ENCODE results near the gene GTPBP1. TPM values are rescaled to one million over a fixed set of nuclear protein-coding genes. Genes with fewer than 3 reads are reported as not detected.
A peak's percentile ranks its signal among the peaks of the same experiment; 100 is the strongest.

Gene GTPBP1
- polyA plus RNA-seq (ENCODE audit: insufficient read length in 3 of 3) = 10 to 100 TPM; 42.0 to 44.0 (median 42.0) TPM

DNA sequence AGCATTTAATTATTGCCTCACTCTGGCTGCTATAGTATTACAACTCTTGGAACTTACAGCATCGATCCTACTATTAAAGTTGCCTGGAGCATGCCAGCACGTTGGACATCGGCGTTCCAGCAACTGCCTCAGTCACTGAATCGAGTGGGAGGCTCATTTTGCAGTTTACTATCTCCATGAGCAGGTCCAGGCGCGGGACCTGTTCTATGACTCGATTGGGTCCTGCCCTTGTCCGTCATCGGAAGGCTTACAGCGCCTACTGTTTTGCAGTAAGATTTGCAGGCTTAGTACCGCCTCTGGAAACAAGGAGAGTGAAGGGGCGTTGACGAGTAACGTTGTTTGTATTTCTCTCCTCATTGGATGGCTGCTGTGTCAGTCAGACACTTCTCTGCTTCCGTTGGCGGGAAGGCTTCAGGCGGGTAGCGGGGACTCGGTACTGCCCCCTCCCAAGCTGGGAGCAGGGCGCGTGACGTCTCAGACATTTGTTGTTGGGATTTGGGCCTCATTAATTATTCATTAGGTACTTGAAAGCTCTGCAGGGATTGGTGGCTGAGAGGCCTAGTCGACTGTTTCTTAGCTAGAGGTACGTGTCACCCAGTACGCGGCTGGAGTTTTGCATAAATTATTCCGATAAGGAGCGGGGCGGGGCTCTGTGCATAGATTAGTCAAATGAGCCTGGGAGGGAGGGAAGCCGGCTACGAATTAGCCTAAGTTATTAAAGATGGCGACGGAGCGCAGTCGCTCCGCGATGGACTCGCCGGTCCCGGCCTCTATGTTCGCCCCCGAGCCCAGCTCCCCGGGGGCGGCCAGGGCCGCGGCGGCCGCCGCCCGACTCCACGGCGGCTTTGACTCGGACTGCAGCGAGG lies at the start of gene GTPBP1:
TSS of gene GTPBP1 (plus strand) at position 710 of the 866 bp plus-strand sequence. CDS start at position 722, 12 bp downstream.
- peak; percentile 100 for DNase-seq (ENCODE audit: low read depth in 3 of 3, low spot score in 2 of 3)

DNA sequence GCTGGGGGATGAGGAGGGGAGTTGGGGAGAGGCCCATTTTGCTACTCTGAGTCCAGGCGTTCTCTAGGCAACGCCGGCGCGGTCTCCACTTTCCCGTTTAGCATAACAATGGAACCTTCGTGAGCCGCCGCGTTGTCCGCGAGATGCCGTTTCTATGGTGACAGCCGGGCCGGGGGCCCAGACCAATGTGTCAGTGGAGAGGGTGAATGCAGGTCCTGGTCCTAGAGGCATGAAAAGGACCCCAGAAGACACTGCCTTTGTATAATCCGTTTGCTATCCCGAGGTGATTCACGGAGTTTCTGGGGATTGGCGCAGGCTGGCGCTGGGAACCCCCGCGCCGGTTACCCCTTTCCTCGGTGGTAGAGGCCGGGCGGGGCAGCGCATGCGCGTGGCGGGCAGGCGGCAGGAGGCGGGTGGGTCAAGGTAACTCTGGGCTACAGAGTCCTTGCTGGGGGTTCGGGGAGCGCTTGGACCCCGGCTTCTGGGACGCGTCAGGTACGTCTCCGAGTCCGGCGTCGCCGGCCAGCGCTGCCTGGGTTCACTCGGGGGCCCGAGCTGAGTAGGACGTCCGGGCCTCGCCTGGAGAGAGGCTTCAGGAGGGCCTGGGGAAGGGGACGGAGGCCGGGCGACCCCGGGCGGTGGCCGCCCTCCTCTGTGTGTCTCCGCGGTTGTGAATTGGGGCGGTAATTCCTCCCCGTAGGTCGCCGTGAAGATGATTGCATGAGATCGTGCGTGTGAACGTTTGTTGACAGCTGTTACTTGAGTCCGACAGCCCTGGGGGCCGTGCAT lies 49.3 kb upstream of the GTPBP1 start, which contains the start of the genes CBY1 and FAM227A:
TSS of gene CBY1 (plus strand) at position 383 of the 789 bp plus-strand sequence. CDS start 11,417 bp downstream, outside the sequence.
TSS of gene FAM227A (minus strand) at position 137 of the 789 bp plus-strand sequence. CDS start 6,224 bp downstream, outside the sequence.
- peak; percentile 79 to 92 (median 86) for DNase-seq (ENCODE audit: low read depth in 3 of 3, low spot score in 2 of 3)

DNA sequence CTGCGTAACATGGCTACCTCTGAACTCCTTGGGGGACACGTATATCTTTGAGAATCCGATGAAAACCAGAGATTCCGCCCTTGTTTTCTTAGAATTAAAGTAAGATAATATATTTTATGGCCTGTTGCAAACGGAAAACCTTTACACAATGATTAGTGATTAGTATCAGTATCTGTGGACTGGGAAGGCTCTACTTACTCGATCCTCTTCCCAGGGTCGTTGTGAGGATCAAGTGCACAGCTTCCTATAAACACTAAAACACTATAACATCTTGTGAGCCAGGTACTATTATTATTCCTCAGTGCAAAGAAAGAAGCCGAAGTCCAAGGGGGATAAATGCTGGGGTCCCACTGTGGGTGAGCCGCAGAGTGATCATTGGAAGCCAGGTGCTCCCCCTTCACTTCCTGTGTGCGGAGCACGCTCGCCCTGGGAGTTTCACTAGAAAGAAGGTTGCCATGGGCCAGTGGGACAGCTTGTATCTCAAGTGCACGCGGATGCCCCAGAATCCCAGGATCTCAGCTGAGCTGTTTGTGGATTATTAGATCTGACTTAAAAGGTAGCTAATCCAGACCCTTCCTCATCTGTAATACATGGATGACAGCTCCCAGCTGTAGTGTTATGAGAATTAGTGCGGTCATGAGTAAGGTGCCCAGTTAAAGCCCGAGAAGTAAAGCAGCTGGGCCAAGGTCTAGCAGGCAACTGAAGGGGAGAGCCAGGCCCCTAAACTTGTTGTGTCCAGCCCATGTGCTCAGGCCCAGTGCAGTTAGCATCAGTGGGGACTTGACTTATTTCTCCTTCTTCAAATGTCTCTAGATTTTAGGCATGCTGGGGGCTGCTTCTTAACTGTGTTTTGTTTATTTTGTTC lies 48.5 kb upstream of the GTPBP1 start:
- DNase-seq (ENCODE audit: low read depth in 3 of 3, low spot score in 2 of 3) = peak; percentile 16 to 32 (median 27)

DNA sequence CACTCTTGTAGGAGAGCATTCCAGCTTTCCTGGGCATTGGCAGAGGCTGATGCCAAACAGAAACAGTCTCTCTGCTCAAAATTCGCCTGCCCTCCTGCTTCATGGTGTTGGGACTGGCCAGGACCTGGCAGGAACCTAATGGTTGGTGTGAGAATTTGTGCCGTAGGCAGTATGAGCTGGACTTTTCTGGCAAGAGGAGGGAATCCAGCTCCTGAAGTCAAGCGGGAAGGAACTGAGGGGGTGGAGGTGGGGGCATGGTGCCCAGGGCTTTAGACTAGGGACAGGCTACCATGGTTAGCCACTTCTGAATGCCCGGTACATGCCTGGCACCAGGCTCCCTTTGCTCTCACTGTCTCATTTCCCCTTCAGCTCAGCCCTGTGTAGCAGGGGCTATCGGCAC lies 30.9 kb upstream of the GTPBP1 start:
- DNase-seq (ENCODE audit: low read depth in 3 of 3, low spot score in 2 of 3) = no peak

DNA sequence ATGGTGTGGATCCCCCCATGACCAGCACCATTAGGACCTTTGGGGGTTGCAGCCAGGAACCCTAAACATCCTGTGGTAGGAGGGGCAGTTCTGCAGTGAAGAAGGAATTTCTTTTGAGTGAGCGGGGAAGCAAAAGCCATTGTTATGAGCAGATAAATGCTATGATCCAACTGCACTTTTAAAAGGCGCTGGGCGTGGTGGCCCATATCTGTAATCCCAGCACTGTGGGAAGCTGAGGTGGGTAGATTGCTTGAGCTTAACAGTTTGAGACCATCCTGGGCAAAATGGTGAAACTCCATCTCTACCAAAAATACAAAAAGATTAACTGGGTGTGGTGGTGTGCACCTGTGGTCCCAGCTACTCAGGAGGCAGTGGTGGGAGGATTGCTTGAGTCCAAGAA lies 29.9 kb upstream of the GTPBP1 start:
- no peak for DNase-seq (ENCODE audit: low read depth in 3 of 3, low spot score in 2 of 3)

DNA sequence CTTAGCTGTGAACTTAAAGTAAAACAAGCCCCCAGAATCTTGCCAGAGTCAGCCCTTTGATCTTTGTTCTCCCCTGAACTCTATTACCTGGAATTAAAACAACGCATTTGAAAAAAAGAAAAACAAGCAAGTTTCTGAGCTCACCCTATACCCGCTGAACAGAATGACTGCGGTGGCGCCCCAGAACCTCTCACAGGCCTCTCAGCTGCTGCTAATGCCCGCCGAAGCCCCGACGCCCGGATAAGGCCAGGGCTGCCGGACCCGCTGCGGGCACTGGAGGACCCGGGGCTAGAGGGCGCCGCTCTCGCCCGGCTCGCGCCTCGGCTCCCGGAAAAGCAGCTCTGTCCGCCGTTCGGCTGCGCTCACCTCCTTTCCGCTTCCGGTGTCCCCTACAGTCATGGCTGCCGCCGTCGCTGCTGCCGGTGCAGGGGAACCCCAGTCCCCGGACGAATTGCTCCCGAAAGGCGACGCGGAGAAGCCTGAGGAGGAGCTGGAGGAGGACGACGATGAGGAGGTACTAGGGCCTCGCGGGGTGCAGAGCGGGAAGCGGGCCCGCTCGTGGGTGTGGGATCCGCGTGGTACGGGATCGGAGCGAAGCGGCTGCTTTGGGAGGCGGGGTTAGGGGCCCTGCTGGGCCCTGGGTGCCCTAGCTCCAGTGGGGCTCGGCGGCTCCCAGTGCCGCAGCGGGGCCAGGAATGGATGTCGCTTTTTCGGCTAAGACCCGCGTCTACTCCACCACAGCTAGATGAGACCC lies 24.0 kb upstream of the GTPBP1 start, which contains the start of gene TOMM22:
TSS of gene TOMM22 (plus strand) at position 376 of the 754 bp plus-strand sequence. CDS start at position 398, 22 bp downstream.
- peak in 1 of 3 donors; percentile 76 for DNase-seq (ENCODE audit: low read depth in 3 of 3, low spot score in 2 of 3)

DNA sequence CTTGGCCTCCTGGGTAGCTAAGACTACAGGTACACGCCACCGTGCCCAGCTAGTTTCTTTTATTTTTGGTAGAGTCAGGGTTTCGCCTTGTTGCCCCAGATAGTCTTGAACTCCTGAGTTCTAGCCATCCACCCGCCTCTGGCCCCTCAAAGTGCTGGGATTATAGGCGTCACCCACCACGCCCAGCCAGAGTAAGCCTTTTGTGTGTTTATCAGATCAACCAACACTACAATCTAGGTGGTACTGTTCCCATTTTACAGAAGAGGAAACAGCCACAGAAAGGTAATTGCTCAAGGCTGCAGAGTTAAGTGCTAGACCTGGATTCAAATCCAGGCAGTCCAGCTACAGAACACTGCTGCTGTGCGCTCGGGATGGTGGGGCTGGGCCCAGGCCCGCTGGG lies 20.8 kb upstream of the GTPBP1 start:
- DNase-seq (ENCODE audit: low read depth in 3 of 3, low spot score in 2 of 3) = no peak

DNA sequence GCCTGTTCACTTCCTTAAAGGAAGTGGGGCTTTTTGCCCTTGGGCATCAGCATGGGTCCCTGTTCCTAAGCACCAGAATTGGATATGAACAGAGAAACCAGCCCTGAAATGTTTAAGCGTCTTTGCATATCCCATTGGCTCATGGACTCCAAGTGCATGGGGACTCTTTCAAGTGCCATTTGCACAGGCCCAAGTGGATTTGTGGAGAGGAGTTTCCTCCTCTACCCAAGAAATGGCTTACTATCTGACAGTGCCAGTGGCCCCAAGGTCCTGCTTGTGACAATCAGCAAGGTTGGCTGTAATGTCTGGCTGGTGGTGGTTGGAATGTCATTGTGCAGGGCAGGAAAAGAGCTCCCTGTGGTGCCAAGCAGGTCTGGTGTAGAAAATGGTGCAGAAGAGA lies 20.0 kb upstream of the GTPBP1 start:
- DNase-seq (ENCODE audit: low read depth in 3 of 3, low spot score in 2 of 3) = no peak

DNA sequence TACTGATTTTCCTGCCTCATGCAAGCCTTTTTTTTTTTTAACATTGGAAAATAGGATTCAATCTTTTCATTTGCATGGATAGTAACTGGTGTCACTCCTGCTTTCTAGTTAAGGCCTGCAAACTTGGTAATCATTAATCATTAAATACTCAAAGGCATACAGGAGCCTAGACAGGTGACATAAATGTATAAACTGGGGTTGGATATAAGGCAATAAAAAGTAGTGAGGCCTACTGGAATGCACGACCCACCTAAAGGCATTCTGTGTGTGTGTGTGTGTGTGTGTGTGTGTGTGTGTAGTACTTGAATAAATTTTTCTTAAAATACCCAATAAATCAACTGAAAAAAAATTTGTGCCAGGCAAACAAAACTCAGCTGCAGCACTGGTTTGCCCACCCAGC lies 16.1 kb upstream of the GTPBP1 start:
- no peak for DNase-seq (ENCODE audit: low read depth in 3 of 3, low spot score in 2 of 3)

DNA sequence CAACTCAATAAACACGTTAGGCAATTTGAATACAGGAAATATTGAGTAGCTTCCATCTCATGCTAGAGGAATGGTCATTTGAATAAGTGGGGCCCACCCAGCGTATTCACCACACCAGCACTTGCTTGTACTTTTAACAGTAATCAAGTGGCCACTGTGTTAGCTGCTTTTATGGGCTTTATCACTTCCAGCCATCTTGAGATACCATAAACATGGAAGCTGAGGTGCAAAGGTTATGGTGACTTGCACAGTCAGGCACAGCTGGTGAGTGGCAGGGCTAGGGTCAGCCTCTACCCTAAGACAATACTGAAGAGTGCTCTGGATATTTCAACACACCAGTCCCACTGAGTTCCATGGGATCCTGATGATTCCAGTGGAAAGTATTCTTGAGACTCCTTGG lies 11.7 kb upstream of the GTPBP1 start:
- no peak for DNase-seq (ENCODE audit: low read depth in 3 of 3, low spot score in 2 of 3)

DNA sequence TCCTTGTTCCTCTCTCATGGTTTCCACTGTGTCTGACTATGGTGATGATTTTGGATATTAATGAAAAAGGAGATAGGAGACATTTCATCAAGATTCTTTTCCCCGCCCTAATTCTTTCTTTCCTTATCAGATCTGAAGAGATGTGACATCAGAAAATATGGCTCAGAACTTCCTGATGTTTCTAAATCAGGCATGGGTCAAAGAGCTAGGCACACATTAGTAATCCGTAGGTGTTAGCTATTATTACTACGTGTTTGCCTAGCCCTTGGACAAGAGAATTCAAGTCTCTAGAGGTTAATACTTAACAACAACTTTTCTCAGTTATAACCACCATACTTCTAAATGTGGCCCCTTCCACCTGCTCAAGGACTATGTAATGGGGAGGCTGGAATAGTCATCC lies 10.8 kb upstream of the GTPBP1 start:
- no peak for DNase-seq (ENCODE audit: low read depth in 3 of 3, low spot score in 2 of 3)

DNA sequence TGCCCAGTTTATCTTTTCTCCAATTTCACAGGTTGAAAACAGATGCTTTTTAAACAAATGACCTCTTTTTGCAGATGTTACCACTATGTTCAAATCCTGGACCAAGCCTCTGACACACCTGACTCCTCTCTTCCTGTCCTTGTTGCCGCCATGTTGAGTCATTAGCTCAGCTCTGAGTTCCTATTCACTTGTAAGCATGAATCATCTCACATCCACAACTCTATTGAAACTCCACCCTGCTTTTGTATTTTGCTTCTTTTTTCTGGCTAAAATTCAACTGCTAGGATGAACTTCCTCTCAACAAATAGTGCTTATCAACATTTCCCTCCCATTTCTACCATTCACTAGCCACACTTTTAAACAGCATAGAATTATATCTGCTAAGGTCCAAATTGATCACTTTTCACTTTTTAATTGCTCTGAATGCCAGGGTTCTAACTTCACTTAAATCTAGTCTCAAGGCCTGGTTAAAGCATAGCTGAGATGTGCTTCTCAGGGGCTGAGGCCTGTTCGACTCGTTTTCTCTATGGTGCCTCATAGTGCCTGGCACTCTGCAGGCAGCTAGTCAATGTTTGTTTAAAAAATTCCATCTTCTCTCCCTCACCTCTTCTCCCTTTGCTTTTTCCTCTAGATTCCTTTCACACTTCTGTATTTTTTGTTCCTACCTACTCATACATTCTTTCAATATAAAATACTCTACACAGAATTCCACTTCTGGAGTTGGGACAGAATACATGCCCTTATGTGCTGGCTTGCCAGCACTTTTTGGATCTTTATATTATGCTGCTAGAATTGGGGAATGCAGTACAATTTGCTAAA lies 8.9 kb upstream of the GTPBP1 start:
- no peak for DNase-seq (ENCODE audit: low read depth in 3 of 3, low spot score in 2 of 3)

DNA sequence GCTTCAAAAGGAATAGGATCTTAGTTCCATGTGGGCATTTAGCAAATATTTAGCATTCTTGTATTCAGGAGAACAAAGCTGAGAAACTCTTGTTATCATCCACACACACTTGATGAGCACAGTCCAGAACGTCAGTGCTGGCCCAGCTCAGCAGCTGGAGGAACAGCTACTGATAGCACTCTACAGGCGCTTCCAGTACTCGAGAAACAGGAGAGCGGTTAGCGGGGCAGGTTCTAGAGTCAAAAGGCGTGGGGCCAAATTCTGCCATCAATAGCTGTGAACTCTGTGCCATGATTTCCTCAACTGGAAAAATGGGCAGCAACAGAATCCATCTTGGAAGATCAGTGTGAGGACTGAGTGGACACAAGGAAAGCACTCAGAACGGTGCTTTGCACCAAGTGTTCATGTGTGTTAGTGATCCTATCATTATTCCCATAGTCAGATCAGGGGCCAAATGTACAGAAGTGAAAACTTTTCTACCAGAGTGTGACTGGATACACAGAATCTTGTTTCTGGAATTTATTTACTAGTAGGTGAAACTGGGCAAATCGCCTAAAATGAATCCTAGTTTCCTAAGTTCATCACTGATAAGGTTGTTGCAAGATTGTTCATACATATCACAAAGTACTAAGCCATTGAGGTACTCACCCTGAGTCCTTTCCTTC lies 8.2 kb upstream of the GTPBP1 start:
- no peak for DNase-seq (ENCODE audit: low read depth in 3 of 3, low spot score in 2 of 3)

DNA sequence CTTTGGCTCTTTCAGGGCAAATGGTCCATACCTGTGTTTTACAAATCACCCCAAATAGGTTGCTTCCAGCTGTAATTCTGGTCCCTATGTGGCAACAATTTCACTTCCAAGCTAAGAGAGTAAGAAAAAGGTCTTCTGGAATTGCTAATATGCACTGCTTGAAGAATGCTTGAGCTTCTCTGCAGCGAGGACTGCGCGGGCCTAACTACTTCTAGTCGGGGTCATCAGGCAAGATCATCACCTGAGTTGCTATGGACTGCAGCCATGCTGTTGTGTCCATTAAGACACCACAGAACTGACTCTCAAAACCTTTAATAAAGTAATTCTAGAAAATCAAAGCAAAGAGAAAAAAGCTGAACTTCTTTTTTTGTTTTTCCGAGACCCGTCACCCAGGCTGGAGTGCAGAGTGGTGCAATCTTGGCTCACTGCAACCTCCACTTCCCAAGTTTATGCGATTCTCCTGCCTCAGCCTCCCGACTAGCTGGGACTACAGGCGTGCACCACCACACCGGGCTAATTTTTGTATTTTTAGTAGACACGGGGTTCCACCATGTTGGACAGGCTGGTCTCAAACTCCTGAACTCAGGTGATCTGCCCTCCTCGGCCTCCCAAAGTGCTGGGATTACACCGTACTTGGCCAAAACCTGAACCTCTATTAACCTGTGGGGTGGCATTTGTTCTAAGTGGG lies 7.2 kb upstream of the GTPBP1 start:
- no peak for DNase-seq (ENCODE audit: low read depth in 3 of 3, low spot score in 2 of 3)

DNA sequence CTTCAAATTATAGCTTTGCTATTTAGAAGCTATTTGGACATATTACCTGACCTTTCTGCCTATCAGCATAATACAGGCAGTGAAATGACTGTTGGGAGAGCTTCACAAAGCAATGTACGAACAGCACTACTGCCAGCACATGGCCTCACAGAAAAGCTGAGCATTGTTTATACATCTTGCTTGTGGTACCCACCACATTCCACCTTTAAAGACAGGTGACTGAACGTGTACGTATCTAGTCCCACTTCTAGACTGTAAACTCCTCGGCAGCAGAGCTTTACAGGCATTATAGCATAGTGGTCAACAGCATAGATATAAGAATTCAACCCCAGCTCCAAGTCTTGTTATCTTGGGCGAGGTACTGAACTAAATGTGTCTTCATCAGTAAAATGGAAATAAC lies 6.6 kb upstream of the GTPBP1 start:
- no peak for DNase-seq (ENCODE audit: low read depth in 3 of 3, low spot score in 2 of 3)

DNA sequence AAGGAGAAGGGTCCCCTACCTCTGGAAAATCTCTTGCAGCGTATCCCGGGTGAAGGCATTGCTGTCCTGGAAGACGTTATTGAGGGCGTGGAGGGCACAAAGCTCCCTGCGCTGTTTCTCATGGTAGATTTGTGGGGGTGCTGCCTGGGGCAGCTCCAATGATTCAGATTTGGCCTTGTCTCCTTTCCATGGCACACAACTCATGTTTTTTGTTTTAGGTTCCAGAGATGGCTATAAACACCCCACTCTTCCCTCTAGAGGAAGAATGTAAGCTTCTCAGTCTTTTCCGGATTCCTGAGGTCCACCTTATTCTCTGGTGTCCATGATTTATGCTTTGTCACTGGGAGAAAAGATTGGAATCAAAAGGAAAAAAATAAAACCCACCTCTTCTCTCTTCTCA lies 6.0 kb upstream of the GTPBP1 start:
- DNase-seq (ENCODE audit: low read depth in 3 of 3, low spot score in 2 of 3) = no peak

DNA sequence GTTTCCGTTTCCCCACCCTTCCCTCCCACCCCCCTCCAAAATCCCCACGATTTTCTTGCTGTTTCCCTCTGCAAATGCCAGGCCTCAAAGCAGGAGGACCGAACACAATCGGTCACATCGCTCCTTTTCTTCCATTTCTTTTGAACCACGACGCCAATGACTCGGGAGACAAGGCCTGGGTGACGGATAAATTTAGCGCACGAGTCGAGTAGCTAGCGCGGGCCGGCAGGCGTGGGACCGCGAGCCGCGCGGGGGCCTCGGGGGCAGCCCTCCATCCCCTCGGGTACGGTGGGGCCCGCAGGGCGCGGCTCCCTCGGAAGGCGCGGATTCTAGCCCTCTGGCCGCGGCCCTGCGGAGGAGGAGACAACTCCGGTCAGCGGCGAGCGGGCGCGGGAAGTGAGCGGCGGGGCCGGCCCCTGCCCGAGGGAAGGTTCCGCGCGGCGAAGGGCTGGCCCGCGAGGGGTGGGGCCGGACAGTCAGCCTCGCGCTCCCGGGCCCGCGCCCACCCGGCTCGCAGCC lies 5.4 kb upstream of the GTPBP1 start:
- no peak for DNase-seq (ENCODE audit: low read depth in 3 of 3, low spot score in 2 of 3)
